22Rv1 (cell line): Measurements from ENCODE around the gene CEACAM19.

Source experiments
- H3K27ac ChIP-seq: fragments of 450-650 bp; 2 replicates; pipeline ENCODE4 v1.5.1; 2017
- ZFX ChIP-seq: fragments of 450-650 bp; IDR thresholded peaks from 2 replicates; pipeline ENCODE4 v1.6.1; 2017; ENCODE audit warnings: antibody characterized with exemption, borderline replicate concordance
- TF ChIP-seq, protein P1 (sequence below): fragments of 450-650 bp; IDR thresholded peaks from 2 replicates; pipeline ENCODE4 v1.5.1; 2017; ENCODE audit warnings: mild to moderate bottlenecking

CEACAM19 gene

DNA sequence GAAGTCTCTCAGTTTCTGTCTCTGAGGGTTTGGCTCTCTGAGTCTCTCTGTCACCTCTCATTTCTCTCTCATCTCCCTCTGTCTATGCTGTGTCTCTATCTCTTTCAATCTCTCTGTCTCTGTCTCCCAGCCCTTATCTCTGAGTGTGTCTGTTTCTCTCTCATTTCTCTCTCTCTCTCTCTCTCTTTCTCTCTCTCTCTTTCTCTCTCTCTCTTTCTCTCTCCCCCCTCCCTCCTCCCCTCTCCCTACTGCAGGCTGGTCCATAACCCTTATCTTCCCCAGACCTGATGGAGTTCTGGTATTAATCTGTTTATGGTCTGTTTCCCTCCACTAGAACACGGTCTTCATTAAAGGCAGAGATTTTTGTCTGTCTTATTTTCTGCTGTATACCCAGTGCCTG is 28.9 kb upstream of the CEACAM19 start:
- no peak for TF ChIP-seq ZFX
- TF ChIP-seq, protein P1, sequence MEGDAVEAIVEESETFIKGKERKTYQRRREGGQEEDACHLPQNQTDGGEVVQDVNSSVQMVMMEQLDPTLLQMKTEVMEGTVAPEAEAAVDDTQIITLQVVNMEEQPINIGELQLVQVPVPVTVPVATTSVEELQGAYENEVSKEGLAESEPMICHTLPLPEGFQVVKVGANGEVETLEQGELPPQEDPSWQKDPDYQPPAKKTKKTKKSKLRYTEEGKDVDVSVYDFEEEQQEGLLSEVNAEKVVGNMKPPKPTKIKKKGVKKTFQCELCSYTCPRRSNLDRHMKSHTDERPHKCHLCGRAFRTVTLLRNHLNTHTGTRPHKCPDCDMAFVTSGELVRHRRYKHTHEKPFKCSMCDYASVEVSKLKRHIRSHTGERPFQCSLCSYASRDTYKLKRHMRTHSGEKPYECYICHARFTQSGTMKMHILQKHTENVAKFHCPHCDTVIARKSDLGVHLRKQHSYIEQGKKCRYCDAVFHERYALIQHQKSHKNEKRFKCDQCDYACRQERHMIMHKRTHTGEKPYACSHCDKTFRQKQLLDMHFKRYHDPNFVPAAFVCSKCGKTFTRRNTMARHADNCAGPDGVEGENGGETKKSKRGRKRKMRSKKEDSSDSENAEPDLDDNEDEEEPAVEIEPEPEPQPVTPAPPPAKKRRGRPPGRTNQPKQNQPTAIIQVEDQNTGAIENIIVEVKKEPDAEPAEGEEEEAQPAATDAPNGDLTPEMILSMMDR, result no peak
- no peak overlapping the region for H3K27ac ChIP-seq

DNA sequence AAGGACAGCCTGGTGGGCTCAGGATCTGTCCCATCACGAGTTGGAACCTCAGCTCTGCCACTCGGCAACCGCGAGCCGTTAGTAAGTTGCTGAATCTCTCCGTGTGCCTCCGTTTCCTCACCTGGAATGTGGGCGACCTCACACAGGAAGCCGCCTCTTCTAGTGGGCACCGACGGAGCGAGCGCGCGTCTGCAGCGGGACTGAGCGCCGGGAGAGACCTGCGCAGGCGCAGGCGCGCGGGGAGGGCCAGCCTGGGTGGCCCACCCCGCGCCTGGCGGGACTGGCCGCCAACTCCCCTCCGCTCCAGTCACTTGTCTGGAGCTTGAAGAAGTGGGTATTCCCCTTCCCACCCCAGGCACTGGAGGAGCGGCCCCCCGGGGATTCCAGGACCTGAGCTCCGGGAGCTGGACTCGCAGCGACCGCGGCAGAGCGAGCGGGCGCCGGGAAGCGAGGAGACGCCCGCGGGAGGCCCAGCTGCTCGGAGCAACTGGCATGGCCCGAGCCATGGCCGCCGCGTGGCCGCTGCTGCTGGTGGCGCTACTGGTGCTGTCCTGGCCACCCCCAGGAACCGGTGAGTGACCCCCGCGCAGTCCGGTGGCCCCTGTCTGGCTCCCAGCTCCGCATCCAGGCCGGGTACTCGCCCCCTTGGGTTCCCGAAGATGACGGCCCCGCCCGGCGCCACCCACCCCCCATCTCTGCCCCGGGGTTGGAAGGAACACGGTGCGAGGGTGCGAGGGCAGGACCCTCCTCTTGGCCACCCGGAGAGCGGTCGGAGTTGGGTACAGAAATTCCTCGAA is 27.5 kb upstream of the CEACAM19 start, which contains the start of gene PVR:
TSS of gene PVR (plus strand) at position 306 of the 797 bp plus-strand sequence. CDS start at position 493, 187 bp downstream.
- TF ChIP-seq ZFX, result no peak
- TF ChIP-seq, protein P1, result peak; percentile 29; the same call in 1 of the 2 replicates

DNA sequence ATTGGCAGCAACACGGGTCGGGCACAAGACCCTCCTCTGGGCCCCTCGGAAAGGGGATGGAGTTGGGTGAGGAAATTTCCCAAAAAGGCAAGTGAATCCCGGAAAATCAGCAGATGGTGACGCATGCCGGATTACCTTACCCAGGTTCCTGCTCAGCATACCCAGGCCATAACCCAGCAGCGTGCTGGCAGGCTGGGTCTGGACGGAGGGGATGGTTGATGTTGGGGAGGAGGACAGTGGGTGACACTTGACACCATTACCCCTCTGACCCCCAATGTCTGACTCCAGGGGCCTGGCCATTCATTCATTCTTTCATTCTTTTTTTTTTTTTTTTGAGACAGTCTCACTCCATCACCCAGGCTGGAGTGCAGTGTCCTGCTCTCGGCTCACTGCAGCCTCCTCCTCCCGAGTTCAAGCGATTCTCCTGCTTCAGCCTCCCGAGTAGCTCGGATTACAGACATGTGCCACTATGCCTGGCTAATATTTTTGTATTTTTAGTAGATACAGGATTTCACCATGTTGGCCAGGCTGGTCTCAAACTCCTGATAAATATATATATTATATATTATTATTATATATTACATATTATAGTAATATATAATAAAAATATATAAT is 26.8 kb upstream of the CEACAM19 start:
- peak overlapping the region; percentile 86 for H3K27ac ChIP-seq
- TF ChIP-seq, protein P1, result no peak
- no peak for TF ChIP-seq ZFX

More for the DNA sequence above, 27.5 kb upstream of the CEACAM19 start, which contains the start of gene PVR:
- H3K27ac ChIP-seq, result peak within 1 kb of the TSS; percentile 86

- no peak overlapping the region for H3K27ac ChIP-seq
- no peak for TF ChIP-seq ZFX
- TF ChIP-seq, protein P1, result no peak
Observed at GRCh38 chr19:44645407-44646048, 25.8 kb upstream of the CEACAM19 start.

DNA sequence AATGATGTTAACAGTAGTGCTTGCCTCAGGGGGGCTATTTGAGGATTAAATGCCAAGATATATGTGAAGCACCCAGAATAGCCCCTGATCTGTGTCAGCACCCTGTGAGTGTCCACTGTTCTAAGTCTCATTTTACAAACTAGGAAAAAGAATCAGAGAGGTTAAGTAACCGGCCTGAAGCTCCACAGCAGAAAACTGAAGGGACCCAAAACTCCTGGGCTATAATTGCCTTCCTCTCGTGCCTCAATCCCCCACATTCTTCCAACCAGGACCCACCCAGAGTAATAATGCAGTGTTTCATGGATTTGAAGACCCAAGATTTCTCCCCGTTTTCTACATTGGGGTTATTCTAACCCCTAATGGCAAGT is 25.2 kb upstream of the CEACAM19 start:
- no peak overlapping the region for H3K27ac ChIP-seq

DNA sequence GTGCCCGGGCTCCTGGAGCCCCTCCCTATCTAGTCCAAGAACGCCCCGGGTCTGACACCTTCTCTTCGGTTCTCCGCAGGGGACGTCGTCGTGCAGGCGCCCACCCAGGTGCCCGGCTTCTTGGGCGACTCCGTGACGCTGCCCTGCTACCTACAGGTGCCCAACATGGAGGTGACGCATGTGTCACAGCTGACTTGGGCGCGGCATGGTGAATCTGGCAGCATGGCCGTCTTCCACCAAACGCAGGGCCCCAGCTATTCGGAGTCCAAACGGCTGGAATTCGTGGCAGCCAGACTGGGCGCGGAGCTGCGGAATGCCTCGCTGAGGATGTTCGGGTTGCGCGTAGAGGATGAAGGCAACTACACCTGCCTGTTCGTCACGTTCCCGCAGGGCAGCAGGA is 24.1 kb upstream of the CEACAM19 start:
- no peak for TF ChIP-seq ZFX
- TF ChIP-seq, protein P1, result no peak
- H3K27ac ChIP-seq, result no peak overlapping the region

More for the DNA sequence above, 25.2 kb upstream of the CEACAM19 start:
- TF ChIP-seq, protein P1, result no peak
- no peak for TF ChIP-seq ZFX
